IPS-18c (cell line): ENCODE results near the gene SCGN.

Experiments used
- H3K4me3 ChIP-seq: 2 replicates; pipeline ENCODE4 v1.7.0; 2013; ENCODE audit warnings: low read depth, mild to moderate bottlenecking, low read length, moderate library complexity; ENCODE audit not compliant: insufficient read depth
- H3K9me3 ChIP-seq: one replicate; pipeline ENCODE4 v1.6.1; 2013; ENCODE audit warnings: mild to moderate bottlenecking, low read length, moderate library complexity; ENCODE audit not compliant: control insufficient read depth, insufficient read depth

SCGN gene

GRCh38 chr6:25670208-25670607 lies 18.2 kb downstream of the SCGN start:
- no peaks in the 10 kb centered on the region for H3K9me3 ChIP-seq
- H3K4me3 ChIP-seq = no peak overlapping the region

DNA sequence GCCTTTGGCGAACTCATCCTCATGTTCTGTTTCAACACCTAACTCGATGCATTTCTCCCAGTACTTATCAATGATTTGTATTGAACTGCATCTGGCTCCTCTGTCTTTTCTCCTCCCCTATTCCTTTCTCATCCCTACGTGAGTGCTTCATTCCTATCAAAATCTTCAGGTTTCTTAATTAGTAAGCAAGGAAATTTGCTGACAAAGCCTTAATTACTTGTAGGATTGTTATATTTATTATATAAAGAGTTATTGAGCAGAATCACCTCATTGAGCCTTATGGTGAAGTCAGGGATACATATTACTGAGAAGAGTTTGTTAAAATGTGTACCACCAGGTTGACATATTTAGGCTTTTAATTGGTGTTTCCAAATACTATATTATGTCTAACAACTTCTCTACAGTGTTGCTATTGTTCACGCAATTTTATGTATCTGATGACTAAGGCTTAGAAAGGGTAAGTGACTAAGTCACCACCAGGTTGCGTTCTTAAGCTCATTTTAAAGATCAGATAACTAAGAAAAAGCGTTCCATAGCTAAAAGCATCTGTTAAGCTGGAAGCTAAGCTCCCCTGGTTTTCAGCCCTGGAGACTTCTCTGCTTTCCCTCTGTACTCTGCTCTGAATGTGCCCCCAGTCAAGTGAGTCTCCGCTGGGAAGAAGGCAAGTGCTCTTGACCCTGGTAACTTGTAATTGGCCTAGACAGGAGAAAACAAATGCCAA lies 18.9 kb downstream of the SCGN start:
- Histone ChIP-seq H3K4me3 (no peak overlapping the region), H3K9me3 (no peaks in the 10 kb centered on the region)

DNA sequence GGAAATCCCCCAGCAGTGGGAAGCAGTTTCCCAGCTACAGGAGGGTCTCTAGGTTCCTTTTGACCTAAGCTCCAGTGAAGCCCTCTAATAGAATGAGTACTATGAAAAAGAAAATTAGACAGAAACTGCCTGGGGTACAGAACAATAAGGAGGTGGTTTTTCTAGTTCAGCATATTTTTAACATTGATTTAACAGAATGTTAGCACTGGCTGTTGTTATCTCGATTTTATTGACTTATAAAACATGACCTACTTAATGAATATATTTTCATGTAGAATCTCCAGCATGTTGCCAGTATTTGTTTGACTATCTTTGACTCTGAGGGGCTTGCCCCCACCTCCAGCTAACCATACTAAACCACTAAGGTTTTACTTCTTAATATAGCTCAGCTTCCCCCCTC lies 19.6 kb downstream of the SCGN start:
- Histone ChIP-seq H3K4me3 (no peak overlapping the region), H3K9me3 (no peaks in the 10 kb centered on the region)

DNA sequence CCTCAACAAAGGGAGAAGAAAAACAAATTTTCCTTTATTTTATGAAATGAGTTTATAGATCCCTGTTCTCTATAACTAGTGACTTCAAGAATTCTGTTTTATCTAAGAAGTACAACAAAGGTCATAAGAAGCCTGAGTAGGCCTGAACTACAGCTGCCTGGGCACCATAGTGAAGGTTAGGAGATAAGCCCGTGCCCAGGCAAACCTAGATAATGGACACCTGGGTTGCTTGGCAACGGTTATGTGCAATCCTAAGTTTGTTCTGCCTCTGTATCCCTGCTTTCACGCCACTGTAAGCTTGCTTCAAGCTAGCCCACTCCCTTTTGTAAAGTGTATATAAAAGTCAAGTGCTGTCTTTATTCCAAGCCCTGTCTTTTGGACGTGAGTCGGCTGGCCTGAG lies 23.2 kb downstream of the SCGN start:
- Histone ChIP-seq H3K9me3 (no peaks in the 10 kb centered on the region), H3K4me3 (no peak overlapping the region)

GRCh38 chr6:25676775-25677174 lies 24.8 kb downstream of the SCGN start:
- no peaks in the 10 kb centered on the region for H3K9me3 ChIP-seq
- no peak overlapping the region for H3K4me3 ChIP-seq

DNA sequence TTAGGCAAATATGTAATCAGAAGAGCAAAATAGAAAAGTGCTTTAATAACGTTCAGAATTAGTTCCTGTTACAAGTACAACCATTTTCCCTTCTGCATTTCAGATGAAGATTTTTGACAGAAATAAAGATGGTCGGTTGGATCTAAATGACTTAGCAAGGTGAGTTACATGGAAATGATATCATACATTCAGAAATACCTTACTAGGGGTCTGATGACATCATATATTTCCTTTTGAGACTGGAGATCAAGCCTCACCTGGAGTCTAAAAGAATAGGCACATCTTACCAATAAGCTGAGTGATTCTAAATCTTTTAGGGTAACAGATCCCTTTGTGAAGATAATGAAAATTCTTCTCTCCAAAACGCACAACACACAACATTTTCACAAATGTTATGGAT lies 29.8 kb downstream of the SCGN start:
- Histone ChIP-seq H3K4me3 (no peak overlapping the region), H3K9me3 (no peaks in the 10 kb centered on the region)

DNA sequence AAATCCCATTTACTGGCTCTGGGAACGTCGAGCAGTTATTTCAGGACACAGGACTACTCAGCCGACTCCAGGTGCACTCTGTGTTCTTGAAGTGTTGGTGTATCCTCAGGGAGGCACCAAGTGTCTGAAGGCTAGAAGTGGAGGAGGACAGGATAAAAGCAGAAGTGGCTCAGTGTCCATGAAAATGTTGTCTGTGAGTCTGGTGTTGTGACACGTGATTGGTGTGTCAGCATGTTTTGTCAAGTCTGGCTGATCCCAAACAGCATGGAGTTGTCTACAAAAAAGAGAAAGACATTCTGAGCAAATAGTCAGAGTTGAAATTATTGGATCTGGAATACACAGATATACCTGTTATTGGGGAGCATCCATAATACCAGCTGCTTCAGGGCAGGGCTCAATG lies 30.3 kb downstream of the SCGN start:
- Histone ChIP-seq H3K9me3 (no peaks in the 10 kb centered on the region), H3K4me3 (no peak overlapping the region)

DNA sequence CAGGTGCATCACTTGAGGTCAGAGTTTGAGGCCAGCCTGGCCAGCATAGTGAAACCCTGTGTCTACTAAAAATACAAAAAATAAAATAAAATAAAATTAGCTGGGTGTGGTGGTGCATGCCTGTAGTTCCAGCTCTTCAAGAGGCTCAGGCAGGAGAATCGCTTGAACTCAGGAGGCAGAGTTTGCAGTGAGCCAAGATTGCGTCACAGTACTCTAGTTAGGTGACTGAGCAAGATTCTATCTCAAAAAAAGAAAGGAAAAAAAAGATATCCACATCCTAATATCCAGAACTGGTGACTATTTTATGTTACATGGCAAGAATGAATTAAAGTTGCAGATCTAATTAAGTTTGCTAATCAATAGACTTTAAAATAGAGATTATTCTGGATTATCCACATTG lies 32.5 kb downstream of the SCGN start:
- H3K9me3 ChIP-seq = no peaks in the 10 kb centered on the region
- H3K4me3 ChIP-seq = no peak overlapping the region

DNA sequence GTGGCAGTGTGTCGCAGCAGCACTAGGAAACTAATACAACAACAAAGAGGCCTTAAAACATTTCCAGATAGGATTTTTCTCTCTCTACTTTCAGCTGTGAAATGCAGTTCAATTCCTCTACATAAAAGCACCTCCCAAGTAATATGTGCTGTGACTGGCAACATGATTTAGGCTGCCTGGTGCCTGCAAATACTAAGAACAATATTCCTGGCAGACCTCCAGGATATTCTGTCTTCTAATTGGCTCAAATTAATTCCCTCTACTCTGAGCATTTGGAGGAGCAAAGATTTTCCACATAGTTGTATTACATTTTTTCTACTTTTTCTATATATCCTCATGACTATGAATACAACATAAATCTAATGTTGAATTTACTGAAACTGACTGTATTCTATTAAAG lies 33.2 kb downstream of the SCGN start:
- Histone ChIP-seq H3K9me3 (no peaks in the 10 kb centered on the region), H3K4me3 (no peak overlapping the region)

- no peak overlapping the region for H3K4me3 ChIP-seq
Observed at GRCh38 chr6:25685896-25686295, 33.9 kb downstream of the SCGN start.

GRCh38 chr6:25686856-25687255 lies 34.8 kb downstream of the SCGN start:
- Histone ChIP-seq H3K9me3 (no peaks in the 10 kb centered on the region), H3K4me3 (no peak overlapping the region)

More at GRCh38 chr6:25685896-25686295, 33.9 kb downstream of the SCGN start:
- no peaks in the 10 kb centered on the region for H3K9me3 ChIP-seq

DNA sequence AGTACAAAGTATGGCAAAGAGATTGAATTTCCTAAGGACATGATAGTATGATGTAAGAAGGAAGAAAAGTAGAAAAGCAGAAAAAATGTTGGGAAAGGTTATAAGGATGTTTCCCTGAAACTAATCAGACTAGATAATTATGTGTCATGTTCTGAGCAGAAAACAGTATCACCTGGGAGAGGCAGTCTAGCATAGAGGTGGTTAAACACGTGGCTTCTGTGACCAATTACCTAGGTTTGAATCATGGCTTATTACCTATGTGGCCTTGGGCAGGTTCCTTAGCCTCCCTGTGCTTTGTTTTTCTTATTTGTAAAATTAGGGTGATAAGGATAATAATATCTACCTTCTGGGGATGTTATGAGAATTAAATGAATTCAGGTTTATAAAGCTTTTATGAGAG lies 38.0 kb downstream of the SCGN start:
- no peak overlapping the region for H3K4me3 ChIP-seq
- H3K9me3 ChIP-seq = no peaks in the 10 kb centered on the region

DNA sequence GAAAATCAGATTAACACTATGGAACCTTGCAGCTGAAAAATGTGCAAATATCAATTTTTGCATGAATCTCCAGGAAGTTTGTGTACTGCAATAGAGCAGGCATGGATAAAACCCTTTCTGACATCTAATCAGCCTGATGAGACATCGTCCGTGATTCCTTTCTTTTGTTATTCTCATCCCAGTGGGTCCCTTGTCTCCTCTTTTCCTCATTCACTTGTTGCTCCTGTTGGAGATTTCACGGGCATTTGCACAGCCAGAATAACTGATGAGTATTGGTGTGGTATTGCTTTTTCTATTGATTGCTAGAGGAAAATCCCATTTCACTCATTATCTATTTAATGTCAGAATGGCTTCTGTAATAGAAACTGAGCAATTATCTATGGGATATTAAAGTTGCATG lies 39.9 kb downstream of the SCGN start:
- H3K4me3 ChIP-seq = no peak overlapping the region
- no peaks in the 10 kb centered on the region for H3K9me3 ChIP-seq

DNA sequence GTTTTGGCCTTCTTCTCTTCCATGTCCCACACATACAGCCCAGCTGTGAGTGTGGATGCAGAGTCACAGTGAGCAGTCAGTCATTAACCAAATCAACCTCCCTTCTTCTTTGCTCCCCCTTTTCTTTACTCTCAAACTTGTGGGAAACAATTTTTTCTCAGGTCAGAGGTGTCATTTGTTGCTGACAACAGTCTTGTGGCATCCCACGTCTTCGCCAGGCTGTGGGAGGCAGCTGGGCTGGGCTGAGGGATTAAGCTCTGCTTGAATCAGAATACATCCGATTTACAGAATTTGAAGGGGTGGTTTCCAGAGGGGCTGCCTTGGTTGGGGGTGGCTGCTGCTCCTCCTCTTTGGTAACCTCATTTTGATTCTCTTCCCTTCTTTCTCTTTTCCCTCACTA lies 40.5 kb downstream of the SCGN start:
- Histone ChIP-seq H3K9me3 (no peaks in the 10 kb centered on the region), H3K4me3 (no peak overlapping the region)

- H3K9me3 ChIP-seq = no peaks in the 10 kb centered on the region
- no peak overlapping the region for H3K4me3 ChIP-seq
Observed at GRCh38 chr6:25694366-25694765, 42.4 kb downstream of the SCGN start.

DNA sequence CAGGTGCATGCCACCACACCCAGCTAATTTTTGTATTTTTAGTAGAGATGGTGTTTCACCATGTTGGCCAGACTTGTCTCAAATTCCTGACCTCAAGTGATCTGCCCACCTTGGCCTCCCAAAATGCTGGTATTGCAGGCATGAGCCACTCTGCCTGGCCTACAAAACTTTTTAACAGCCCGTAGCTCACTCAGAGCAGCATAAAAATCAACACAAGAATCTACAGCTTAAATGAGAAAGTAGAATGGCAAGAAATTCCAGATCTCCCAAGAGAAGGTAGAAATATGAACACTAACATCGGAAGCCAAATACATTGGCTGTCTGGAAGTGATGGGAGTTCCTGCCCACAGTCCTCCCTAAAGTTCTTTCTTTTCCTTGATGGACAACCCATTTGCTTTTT lies 43.7 kb downstream of the SCGN start:
- Histone ChIP-seq H3K9me3 (no peaks in the 10 kb centered on the region), H3K4me3 (no peak overlapping the region)

GRCh38 chr6:25697537-25698340 lies 45.7 kb downstream of the SCGN start:
- H3K4me3 ChIP-seq = no peak overlapping the region
- no peaks in the 10 kb centered on the region for H3K9me3 ChIP-seq

GRCh38 chr6:25698631-25699030 lies 46.6 kb downstream of the SCGN start:
- H3K9me3 ChIP-seq = no peaks in the 10 kb centered on the region
- H3K4me3 ChIP-seq = no peak overlapping the region
